Measurements from ENCODE around the gene OR51L1. TPM values are rescaled to one million over a fixed set of nuclear protein-coding genes. Genes with fewer than 3 reads are reported as not detected.
"Not testable (repeated sequence)": the region's sequence is repeated elsewhere in the genome, so short reads cannot be mapped to it uniquely, and the experiment has no call there.

Gene OR51L1, protein sequence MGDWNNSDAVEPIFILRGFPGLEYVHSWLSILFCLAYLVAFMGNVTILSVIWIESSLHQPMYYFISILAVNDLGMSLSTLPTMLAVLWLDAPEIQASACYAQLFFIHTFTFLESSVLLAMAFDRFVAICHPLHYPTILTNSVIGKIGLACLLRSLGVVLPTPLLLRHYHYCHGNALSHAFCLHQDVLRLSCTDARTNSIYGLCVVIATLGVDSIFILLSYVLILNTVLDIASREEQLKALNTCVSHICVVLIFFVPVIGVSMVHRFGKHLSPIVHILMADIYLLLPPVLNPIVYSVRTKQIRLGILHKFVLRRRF
- total RNA-seq = not detected in 2 replicates

DNA sequence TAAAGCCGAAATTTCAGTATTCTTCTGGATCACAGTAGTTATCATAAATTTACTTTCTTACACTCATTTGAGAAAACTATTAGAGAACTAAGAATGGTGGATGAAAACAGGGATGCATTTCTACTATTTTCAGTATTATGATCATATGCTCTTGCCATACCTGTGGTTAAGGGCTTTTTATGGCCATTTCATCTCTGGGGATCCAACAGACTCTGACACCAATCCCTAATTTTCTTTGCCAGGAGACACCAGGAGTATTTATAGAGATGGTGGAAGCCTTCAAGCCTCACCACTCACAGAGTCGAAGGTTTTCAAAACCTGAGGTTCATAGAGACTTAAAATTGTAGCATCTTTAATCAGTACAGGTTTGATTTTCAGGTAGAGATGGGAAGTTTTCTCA is at the start of gene OR51L1:
Gene OR51L1 (plus strand): TSS at position 301 of the 400 bp plus-strand sequence. CDS start 4,132 bp downstream, outside the sequence.
- Mint-ChIP-seq H3K36me3 (ENCODE audit: low read depth) (no peaks in the 10 kb centered on the region), H3K4me1 (ENCODE audit: low read depth) (no peaks in the 10 kb centered on the region), H3K27me3 (ENCODE audit: insufficient read depth) (peaks cover 3% of the 10 kb centered on the region), H3K4me3 (no peak within 1 kb of the TSS), H3K9me3 (no peaks in the 10 kb centered on the region), H3K27ac (no peak within 1 kb of the TSS)
- DNase-seq (ENCODE audit: low spot score) = no peak
- intact Hi-C loops (cut with micrococcal nuclease) = no loop called here

DNA sequence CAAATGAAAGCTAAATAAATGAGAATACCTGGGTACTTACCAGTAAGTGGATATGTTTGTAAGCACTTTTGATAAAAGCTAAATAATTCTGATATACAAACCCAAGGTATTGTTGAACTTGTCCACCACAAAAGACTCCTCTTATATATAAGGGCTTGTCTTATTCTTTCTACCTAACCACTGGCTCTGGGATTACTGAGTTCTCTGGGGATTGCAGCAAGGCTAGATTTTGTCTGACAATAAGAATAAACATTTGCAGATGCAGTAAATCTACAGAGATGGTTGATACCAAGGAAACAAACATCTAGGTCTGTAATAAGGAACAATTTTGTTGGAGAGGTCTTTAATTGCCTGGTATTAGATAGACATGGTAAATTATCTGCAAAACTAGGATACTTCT is 47.1 kb upstream of the OR51L1 start, which contains the start of gene OR51A4:
Gene OR51A4 (minus strand): TSS at position 101 of the 400 bp plus-strand sequence. CDS start 505 bp downstream, outside the sequence.
- Mint-ChIP-seq H3K4me3 (no peak within 1 kb of the TSS), H3K4me1 (ENCODE audit: low read depth) (no peaks in the 10 kb centered on the region), H3K27ac (no peak within 1 kb of the TSS), H3K36me3 (ENCODE audit: low read depth) (no peaks in the 10 kb centered on the region), H3K27me3 (ENCODE audit: insufficient read depth) (no peaks in the 10 kb centered on the region), H3K9me3 (no peaks in the 10 kb centered on the region)
- intact Hi-C loops (cut with micrococcal nuclease) = no loop called here
- DNase-seq (ENCODE audit: low spot score) = no peak

GRCh38 chr11:4955613-4956012 is 39.0 kb upstream of the OR51L1 start, which contains the start of gene OR51A2:
TSS of gene OR51A2 (minus strand) at chr11:4955713. CDS start at chr11:4955713, 0 bp downstream.
- not testable (repeated sequence) for H3K27me3 Mint-ChIP-seq (ENCODE audit: insufficient read depth); H3K36me3 Mint-ChIP-seq (ENCODE audit: low read depth); H3K4me1 Mint-ChIP-seq (ENCODE audit: low read depth); DNase-seq (ENCODE audit: low spot score); H3K9me3 Mint-ChIP-seq; H3K4me3 Mint-ChIP-seq; H3K27ac Mint-ChIP-seq
- intact Hi-C loops (cut with micrococcal nuclease) = loop anchor here (1.0 kb wide), 1 partner anchor 10 kb away; no protein-coding TSS in a partner anchor

GRCh38 chr11:4957396-4957795 is 37.3 kb upstream of the OR51L1 start:
- H3K9me3 Mint-ChIP-seq = no peaks in the 10 kb centered on the region
- no peak overlapping the region for H3K27ac Mint-ChIP-seq
- intact Hi-C loops (cut with micrococcal nuclease) = no loop called here
- H3K36me3 Mint-ChIP-seq (ENCODE audit: low read depth) = no peaks in the 10 kb centered on the region
- H3K27me3 Mint-ChIP-seq (ENCODE audit: insufficient read depth) = no peaks in the 10 kb centered on the region
- H3K4me3 Mint-ChIP-seq = no peak overlapping the region
- no peak for DNase-seq (ENCODE audit: low spot score)
- H3K4me1 Mint-ChIP-seq (ENCODE audit: low read depth) = no peaks in the 10 kb centered on the region

- H3K27ac Mint-ChIP-seq = no peak overlapping the region
- intact Hi-C loops (cut with micrococcal nuclease) = no loop called here
- H3K27me3 Mint-ChIP-seq (ENCODE audit: insufficient read depth) = no peaks in the 10 kb centered on the region
- no peaks in the 10 kb centered on the region for H3K36me3 Mint-ChIP-seq (ENCODE audit: low read depth)
- no peaks in the 10 kb centered on the region for H3K9me3 Mint-ChIP-seq
- no peaks in the 10 kb centered on the region for H3K4me1 Mint-ChIP-seq (ENCODE audit: low read depth)
- DNase-seq (ENCODE audit: low spot score) = no peak
- H3K4me3 Mint-ChIP-seq = no peak overlapping the region
Observed at GRCh38 chr11:4960877-4961276, 33.8 kb upstream of the OR51L1 start.

GRCh38 chr11:4962816-4963215 is 31.8 kb upstream of the OR51L1 start:
- no peaks in the 10 kb centered on the region for H3K36me3 Mint-ChIP-seq (ENCODE audit: low read depth)
- no peaks in the 10 kb centered on the region for H3K27me3 Mint-ChIP-seq (ENCODE audit: insufficient read depth)
- H3K9me3 Mint-ChIP-seq = no peaks in the 10 kb centered on the region
- H3K4me3 Mint-ChIP-seq = no peak overlapping the region
- intact Hi-C loops (cut with micrococcal nuclease) = no loop called here
- H3K27ac Mint-ChIP-seq = no peak overlapping the region
- no peak for DNase-seq (ENCODE audit: low spot score)
- no peaks in the 10 kb centered on the region for H3K4me1 Mint-ChIP-seq (ENCODE audit: low read depth)

GRCh38 chr11:4975436-4975835 is 19.2 kb upstream of the OR51L1 start:
- no peaks in the 10 kb centered on the region for H3K4me1 Mint-ChIP-seq (ENCODE audit: low read depth)
- no peaks in the 10 kb centered on the region for H3K9me3 Mint-ChIP-seq
- no peaks in the 10 kb centered on the region for H3K36me3 Mint-ChIP-seq (ENCODE audit: low read depth)
- no peaks in the 10 kb centered on the region for H3K27me3 Mint-ChIP-seq (ENCODE audit: insufficient read depth)
- H3K4me3 Mint-ChIP-seq = no peak overlapping the region
- intact Hi-C loops (cut with micrococcal nuclease) = no loop called here
- H3K27ac Mint-ChIP-seq = no peak overlapping the region
- no peak for DNase-seq (ENCODE audit: low spot score)

- no peak overlapping the region for H3K4me3 Mint-ChIP-seq
- intact Hi-C loops (cut with micrococcal nuclease) = no loop called here
- H3K27me3 Mint-ChIP-seq (ENCODE audit: insufficient read depth) = no peaks in the 10 kb centered on the region
- no peaks in the 10 kb centered on the region for H3K4me1 Mint-ChIP-seq (ENCODE audit: low read depth)
- no peak overlapping the region for H3K27ac Mint-ChIP-seq
- H3K9me3 Mint-ChIP-seq = no peaks in the 10 kb centered on the region
- no peak for DNase-seq (ENCODE audit: low spot score)
- H3K36me3 Mint-ChIP-seq (ENCODE audit: low read depth) = no peaks in the 10 kb centered on the region
Observed at GRCh38 chr11:4979036-4979435, 15.6 kb upstream of the OR51L1 start.

GRCh38 chr11:4982678-4983077 is 12.0 kb upstream of the OR51L1 start:
- H3K4me3 Mint-ChIP-seq = no peak overlapping the region
- no peaks in the 10 kb centered on the region for H3K9me3 Mint-ChIP-seq
- no peak overlapping the region for H3K27ac Mint-ChIP-seq
- no peaks in the 10 kb centered on the region for H3K27me3 Mint-ChIP-seq (ENCODE audit: insufficient read depth)
- H3K4me1 Mint-ChIP-seq (ENCODE audit: low read depth) = no peaks in the 10 kb centered on the region
- H3K36me3 Mint-ChIP-seq (ENCODE audit: low read depth) = no peaks in the 10 kb centered on the region
- DNase-seq (ENCODE audit: low spot score) = no peak
- intact Hi-C loops (cut with micrococcal nuclease) = no loop called here

- H3K4me3 Mint-ChIP-seq = no peak overlapping the region
- no peaks in the 10 kb centered on the region for H3K9me3 Mint-ChIP-seq
- H3K27ac Mint-ChIP-seq = no peak overlapping the region
- no peaks in the 10 kb centered on the region for H3K4me1 Mint-ChIP-seq (ENCODE audit: low read depth)
- no peaks in the 10 kb centered on the region for H3K36me3 Mint-ChIP-seq (ENCODE audit: low read depth)
- intact Hi-C loops (cut with micrococcal nuclease) = no loop called here
- DNase-seq (ENCODE audit: low spot score) = no peak
- no peaks in the 10 kb centered on the region for H3K27me3 Mint-ChIP-seq (ENCODE audit: insufficient read depth)
Observed at GRCh38 chr11:4983841-4984240, 10.8 kb upstream of the OR51L1 start.

DNA sequence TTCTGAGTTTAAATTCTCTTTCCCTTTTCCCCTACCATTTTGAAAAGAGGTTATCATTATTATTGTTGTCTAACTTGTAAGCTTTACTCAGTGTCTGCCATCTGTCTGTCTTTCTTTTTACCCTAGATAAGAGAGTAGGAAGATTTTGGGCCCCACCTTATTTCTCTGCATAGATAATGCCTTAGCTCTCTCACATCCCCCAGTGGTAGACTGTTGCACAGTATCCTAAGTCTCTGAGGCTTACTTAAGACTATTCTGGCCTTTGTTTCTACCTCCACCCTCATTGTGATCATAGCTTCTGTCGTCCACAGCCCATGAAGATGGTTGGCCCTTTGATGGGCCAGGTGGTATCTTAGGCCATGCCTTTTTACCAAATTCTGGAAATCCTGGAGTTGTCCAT is 3.6 kb upstream of the OR51L1 start:
- Mint-ChIP-seq H3K4me1 (ENCODE audit: low read depth) (no peaks in the 10 kb centered on the region), H3K27me3 (ENCODE audit: insufficient read depth) (peaks cover 3% of the 10 kb centered on the region), H3K36me3 (ENCODE audit: low read depth) (no peaks in the 10 kb centered on the region), H3K4me3 (no peak overlapping the region), H3K27ac (no peak overlapping the region), H3K9me3 (no peaks in the 10 kb centered on the region)
- DNase-seq (ENCODE audit: low spot score) = no peak
- intact Hi-C loops (cut with micrococcal nuclease) = no loop called here

GRCh38 chr11:5004424-5005274 is 10.0 kb downstream of the OR51L1 start:
- Mint-ChIP-seq H3K9me3 (no peaks in the 10 kb centered on the region), H3K27me3 (ENCODE audit: insufficient read depth) (no peaks in the 10 kb centered on the region), H3K36me3 (ENCODE audit: low read depth) (no peaks in the 10 kb centered on the region), H3K27ac (no peak overlapping the region), H3K4me3 (no peak overlapping the region), H3K4me1 (ENCODE audit: low read depth) (no peaks in the 10 kb centered on the region)
- DNase-seq (ENCODE audit: low spot score) = no peak
- intact Hi-C loops (cut with micrococcal nuclease) = loop anchor here (1.0 to 2.0 kb wide), 2 partner anchors 367 to 378 kb away; partner anchors contain the start of gene OR51D1

DNA sequence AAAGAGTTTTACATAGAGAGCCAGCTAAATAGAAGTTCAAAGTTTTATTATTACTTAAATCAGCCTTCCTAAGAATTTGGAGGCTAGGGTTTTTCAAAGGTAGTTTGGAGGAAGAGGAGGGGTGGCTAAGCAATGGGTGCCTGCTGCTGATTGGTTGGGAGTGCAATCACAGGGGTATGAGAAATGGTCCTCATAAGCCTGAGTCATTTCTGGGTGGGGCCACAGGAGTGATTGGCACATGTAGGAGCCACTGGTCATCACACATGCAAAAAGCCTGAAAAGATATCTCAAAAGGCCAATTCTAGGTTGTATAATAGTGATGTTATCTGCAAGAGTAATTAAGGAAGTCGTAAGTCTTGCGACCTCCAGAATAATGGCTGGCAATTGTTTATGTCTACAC is 12.9 kb downstream of the OR51L1 start:
- DNase-seq (ENCODE audit: low spot score) = no peak
- no peaks in the 10 kb centered on the region for H3K9me3 Mint-ChIP-seq
- H3K27me3 Mint-ChIP-seq (ENCODE audit: insufficient read depth) = no peaks in the 10 kb centered on the region
- intact Hi-C loops (cut with micrococcal nuclease) = no loop called here
- H3K4me1 Mint-ChIP-seq (ENCODE audit: low read depth) = no peaks in the 10 kb centered on the region
- H3K27ac Mint-ChIP-seq = no peak overlapping the region
- H3K36me3 Mint-ChIP-seq (ENCODE audit: low read depth) = no peaks in the 10 kb centered on the region
- H3K4me3 Mint-ChIP-seq = no peak overlapping the region

Data from activated T-helper 1 cell treated with anti-CD3 and anti-CD28 coated beads, Interleukin-12 subunit alpha, Interleukin-12 subunit beta, Interleukin-2, Interleukin-4 antibody, amounts not matched to agents 30 ng/mL and 10 ng/mL and 1 ng/mL, durations not matched to agents 14 hours and 24 hours and 36 hours (primary cell).